GM18868 (cell line): Measurements from ENCODE around the gene OTOS.

Experiments used
- ATAC-seq: cut with Tn5 transposase; IDR thresholded peaks from one replicate; pipeline ENCODE4 v1.9.1; 2021; ENCODE audit warnings: mild to moderate bottlenecking, moderate library complexity; ENCODE audit not compliant: unreplicated experiment

The OTOS gene

GRCh38 chr2:240123821-240124650, 16.4 kb downstream of the OTOS start:
- no peak for ATAC-seq

DNA sequence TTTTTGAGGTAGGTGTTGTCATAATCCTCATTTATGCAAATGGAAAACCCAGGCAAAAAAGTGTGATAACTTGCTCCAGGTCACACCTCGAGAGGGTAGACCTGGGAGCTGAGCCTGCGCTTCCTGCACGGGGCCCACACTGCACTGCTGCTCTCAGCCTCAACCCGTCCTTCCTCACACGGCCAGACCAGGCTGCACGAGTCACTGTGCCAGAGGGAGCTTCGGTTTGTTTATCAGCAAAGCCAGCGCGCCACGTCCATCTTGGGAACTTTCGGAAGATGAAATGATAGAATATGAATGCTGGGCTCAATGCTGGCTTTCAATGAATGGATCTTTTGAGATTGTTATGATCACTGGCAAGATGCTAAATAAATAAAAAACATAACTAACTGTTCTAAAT, 18.8 kb downstream of the OTOS start:
- no peak for ATAC-seq

GRCh38 chr2:240121190-240121589, 19.3 kb downstream of the OTOS start:
- no peak for ATAC-seq

- no peak for ATAC-seq
These were observed 26.2 kb downstream of the OTOS start for GRCh38 chr2:240114233-240114632.

- no peak for ATAC-seq
These were observed 27.4 kb downstream of the OTOS start for GRCh38 chr2:240112914-240113690.

- ATAC-seq: no peak
These were observed 29.2 kb downstream of the OTOS start for GRCh38 chr2:240111253-240111652.

DNA sequence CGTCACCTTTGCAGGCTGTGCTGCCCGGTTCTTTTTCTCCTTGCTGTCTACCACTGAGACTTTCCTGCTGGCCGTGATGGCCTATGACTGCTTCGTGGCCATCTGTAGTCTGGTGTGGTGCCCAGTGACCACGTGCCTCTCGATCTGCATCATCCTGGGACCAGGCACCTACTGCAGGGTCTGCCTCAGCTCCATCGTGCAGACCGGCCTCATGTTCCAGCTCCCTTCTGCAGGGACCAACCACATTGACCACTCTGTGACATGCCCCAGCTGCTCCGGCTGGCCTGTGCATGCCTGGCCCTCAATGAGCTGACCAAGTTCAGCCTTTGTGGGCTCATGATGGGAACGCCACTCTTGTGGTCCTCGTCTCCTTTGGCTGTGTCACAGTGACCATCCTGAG, 31.1 kb downstream of the OTOS start:
- no peak for ATAC-seq

GRCh38 chr2:240107477-240107796, 33.0 kb downstream of the OTOS start:
- ATAC-seq: no peak

GRCh38 chr2:240106765-240107476, 33.5 kb downstream of the OTOS start:
- no peak for ATAC-seq

- ATAC-seq: no peak
These were observed 34.5 kb downstream of the OTOS start for GRCh38 chr2:240105982-240106381.

GRCh38 chr2:240103136-240103535, 37.3 kb downstream of the OTOS start:
- ATAC-seq: no peak

DNA sequence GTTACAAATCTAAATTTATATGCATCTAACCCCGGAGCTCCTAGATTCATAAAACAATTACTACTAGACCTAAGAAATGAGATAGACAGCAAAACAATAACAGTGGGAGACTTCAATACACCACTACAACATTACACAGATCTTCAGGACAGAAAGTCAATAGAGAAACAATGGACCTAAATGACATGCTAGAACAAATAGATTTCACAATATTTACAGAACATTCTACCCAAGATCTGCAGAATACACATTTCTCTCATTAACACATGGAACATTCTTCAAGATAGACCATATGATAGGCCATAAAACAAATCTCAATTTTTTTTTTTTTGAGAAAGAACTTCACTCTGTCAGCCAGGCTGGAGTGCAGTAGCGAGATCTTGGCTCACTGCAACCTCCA, 42.1 kb downstream of the OTOS start:
- ATAC-seq: no peak

GRCh38 chr2:240095556-240096523, 44.6 kb downstream of the OTOS start:
- ATAC-seq: no peak

DNA sequence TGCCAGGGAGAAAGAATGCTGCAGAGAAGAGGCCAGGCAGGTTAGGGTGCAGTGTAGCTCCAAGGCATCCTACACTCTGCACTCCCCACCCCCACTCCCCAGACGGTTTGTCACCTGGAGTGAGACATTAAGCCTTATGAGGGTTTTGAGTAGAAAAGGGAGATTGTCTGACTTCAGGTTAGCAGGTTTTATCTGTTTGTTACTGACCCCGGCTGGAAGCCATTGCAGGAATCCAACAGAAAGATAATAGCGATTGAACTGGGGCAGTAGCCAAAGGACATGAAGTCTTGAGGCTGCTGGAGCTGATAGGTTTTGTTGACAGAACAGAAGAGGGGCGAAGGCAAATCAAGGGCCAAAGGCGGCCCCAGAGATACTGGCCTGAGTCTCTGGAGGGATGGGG, 51.2 kb downstream of the OTOS start:
- no peak for ATAC-seq
